ENCODE data around the gene MORN2.

The MORN2 gene

GRCh38 chr2:38892819-38893218 is 17.0 kb downstream of the MORN2 start:
- DNase-seq = no peak

GRCh38 chr2:38898256-38898655 is 22.5 kb downstream of the MORN2 start:
- no peak for DNase-seq

GRCh38 chr2:38900726-38901125 is 24.9 kb downstream of the MORN2 start:
- no peak for DNase-seq

- no peak for DNase-seq
Observed at GRCh38 chr2:38905251-38905650, 29.5 kb downstream of the MORN2 start.

- DNase-seq = no peak
Observed at GRCh38 chr2:38907242-38907641, 31.5 kb downstream of the MORN2 start.

GRCh38 chr2:38907743-38908562 is 32.2 kb downstream of the MORN2 start:
- no peak for DNase-seq

GRCh38 chr2:38909872-38910271 is 34.1 kb downstream of the MORN2 start:
- DNase-seq = no peak

- DNase-seq = no peak
Observed at GRCh38 chr2:38911191-38911590, 35.4 kb downstream of the MORN2 start.

- no peak for DNase-seq
Observed at GRCh38 chr2:38912619-38913018, 36.8 kb downstream of the MORN2 start.

GRCh38 chr2:38922389-38922788 is 46.6 kb downstream of the MORN2 start:
- DNase-seq = no peak

- no peak for DNase-seq
Observed at GRCh38 chr2:38922902-38923301, 47.1 kb downstream of the MORN2 start.

GRCh38 chr2:38925982-38926381 is 50.2 kb downstream of the MORN2 start:
- DNase-seq = no peak

GRCh38 chr2:38930600-38930999 is 54.8 kb downstream of the MORN2 start:
- DNase-seq = no peak

Measured in NCI-H1930 (cell line).